Measurements from ENCODE around the gene OPA3. TPM values are rescaled to one million over a fixed set of nuclear protein-coding genes. Genes with fewer than 3 reads are reported as not detected.

Gene OPA3
- polyA plus RNA-seq, 5 donors, result 5.8 to 9.4 (median 6.0) TPM

- DNase-seq, result peak; percentile 85 to 90
Observed at GRCh38 chr19:45506246-45506988, 78.2 kb downstream of the OPA3 start.

- DNase-seq, result no peak
Observed at GRCh38 chr19:45505996-45506245, 78.7 kb downstream of the OPA3 start.

GRCh38 chr19:45505151-45505995 lies 79.2 kb downstream of the OPA3 start:
- no peak for DNase-seq

GRCh38 chr19:45503909-45504308 lies 80.7 kb downstream of the OPA3 start:
- no peak for DNase-seq

- no peak for DNase-seq
Observed at GRCh38 chr19:45502111-45502510, 82.5 kb downstream of the OPA3 start.

GRCh38 chr19:45501730-45502014 lies 82.9 kb downstream of the OPA3 start:
- DNase-seq, result no peak

GRCh38 chr19:45500918-45501729 lies 83.5 kb downstream of the OPA3 start:
- DNase-seq, result no peak

- no peak for DNase-seq
Observed at GRCh38 chr19:45499196-45500180, 85.1 kb downstream of the OPA3 start.

- no peak for DNase-seq
Observed at GRCh38 chr19:45498411-45499195, 86.0 kb downstream of the OPA3 start, which contains the start of gene PPM1N. Gene PPM1N (plus strand): TSS chr19:45498443. CDS start chr19:45498473, 30 bp downstream.

GRCh38 chr19:45497791-45498190 lies 86.8 kb downstream of the OPA3 start:
- DNase-seq, result no peak

GRCh38 chr19:45496349-45496953 lies 88.2 kb downstream of the OPA3 start:
- DNase-seq, result peak in 1 of 2 donors; percentile 36

- no peak for DNase-seq
Observed at GRCh38 chr19:45495178-45495577, 89.4 kb downstream of the OPA3 start.

GRCh38 chr19:45494261-45494916 lies 90.2 kb downstream of the OPA3 start:
- no peak for DNase-seq

- DNase-seq, result peak; percentile 77 to 82
Observed at GRCh38 chr19:45492627-45493470, 91.8 kb downstream of the OPA3 start.

GRCh38 chr19:45492137-45492626 lies 92.4 kb downstream of the OPA3 start:
- DNase-seq, result no peak

GRCh38 chr19:45489216-45489855 lies 95.3 kb downstream of the OPA3 start:
- DNase-seq, result no peak

GRCh38 chr19:45488708-45489107 lies 95.9 kb downstream of the OPA3 start:
- no peak for DNase-seq

Measured in right lung (tissue), 5 donors.